Spleen (tissue), 7 donors: ENCODE measurements around the gene LRRC55.

Experiments used
- POLR2A ChIP-seq, 3 donors: fragments of 450-650 bp; IDR thresholded peaks; one replicate each; pipeline ENCODE4 v1.5.1; 2017; ENCODE audit warnings: antibody characterized with exemption in 3 of 3, mild to moderate bottlenecking in 1 of 3
- POLR2AphosphoS5 ChIP-seq, 3 donors: sonication (generic); formaldehyde crosslinking; IDR thresholded peaks; one replicate each; pipeline ENCODE4 v1.5.1; 2017; ENCODE audit warnings: antibody characterized with exemption in 3 of 3
- TF ChIP-seq, protein P1 (sequence below), 11 experiments: fragments of 200-600 bp in 7 of 11; fragments of 450-650 bp in 4 of 11; sonication (generic) in 4 of 11; IDR thresholded peaks in 8 of 11; conservative IDR thresholded peaks in 3 of 11; 1 replicate in 7 of 11; 2 replicates in 4 of 11; pipeline versions ENCODE4 v1.4.0 to v1.8.0; 2016 to 2021; ENCODE audit warnings: antibody characterized with exemption in 11 of 11, inconsistent platforms in 4 of 11, mild to moderate bottlenecking in 1 of 11
- donor health status: DM: no; HTN: no; CAD: no; lungs with moderate emphysema.
- donor health status: DM: no; HTN: no; CAD: no.
- donor health status: DM: no; HTN: no; CAD: no.

DNA sequence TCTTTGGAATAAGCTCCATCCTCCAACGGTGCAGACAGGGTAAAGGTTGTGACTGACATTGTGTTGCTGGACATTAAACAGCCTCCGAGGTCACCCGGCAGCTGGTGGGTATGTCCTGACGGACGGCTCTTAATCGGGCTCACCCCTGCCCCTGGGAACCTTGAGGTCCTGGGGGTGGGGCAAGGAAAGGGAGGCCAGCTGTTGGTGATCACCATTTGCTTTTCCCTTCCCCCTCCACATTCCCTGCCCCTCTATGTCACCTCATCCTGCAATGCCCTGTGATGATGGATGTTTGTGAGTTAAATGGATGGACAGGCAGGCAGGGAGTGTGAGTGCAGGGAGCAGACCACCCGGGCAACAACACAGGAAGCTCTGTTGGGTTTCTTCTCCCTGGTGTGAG lies 29.0 kb downstream of the LRRC55 start:
- TF ChIP-seq, protein P1, sequence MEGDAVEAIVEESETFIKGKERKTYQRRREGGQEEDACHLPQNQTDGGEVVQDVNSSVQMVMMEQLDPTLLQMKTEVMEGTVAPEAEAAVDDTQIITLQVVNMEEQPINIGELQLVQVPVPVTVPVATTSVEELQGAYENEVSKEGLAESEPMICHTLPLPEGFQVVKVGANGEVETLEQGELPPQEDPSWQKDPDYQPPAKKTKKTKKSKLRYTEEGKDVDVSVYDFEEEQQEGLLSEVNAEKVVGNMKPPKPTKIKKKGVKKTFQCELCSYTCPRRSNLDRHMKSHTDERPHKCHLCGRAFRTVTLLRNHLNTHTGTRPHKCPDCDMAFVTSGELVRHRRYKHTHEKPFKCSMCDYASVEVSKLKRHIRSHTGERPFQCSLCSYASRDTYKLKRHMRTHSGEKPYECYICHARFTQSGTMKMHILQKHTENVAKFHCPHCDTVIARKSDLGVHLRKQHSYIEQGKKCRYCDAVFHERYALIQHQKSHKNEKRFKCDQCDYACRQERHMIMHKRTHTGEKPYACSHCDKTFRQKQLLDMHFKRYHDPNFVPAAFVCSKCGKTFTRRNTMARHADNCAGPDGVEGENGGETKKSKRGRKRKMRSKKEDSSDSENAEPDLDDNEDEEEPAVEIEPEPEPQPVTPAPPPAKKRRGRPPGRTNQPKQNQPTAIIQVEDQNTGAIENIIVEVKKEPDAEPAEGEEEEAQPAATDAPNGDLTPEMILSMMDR (IDR thresholded peaks at IDR 0.05 in 8 of 11, conservative IDR thresholded peaks at IDR 0.05 in 3 of 11) = no peak
- TF ChIP-seq POLR2A (IDR thresholded peaks at IDR 0.05) (no peak), POLR2AphosphoS5 (IDR thresholded peaks at IDR 0.05) (peak; percentile 50 to 85 (median 81))
